ENCODE data around the gene TTC1.

The TTC1 gene

GRCh38 chr5:159976921-159977320 is 32.0 kb upstream of the TTC1 start:
- no peak for DNase-seq (ENCODE audit: low read depth, low spot score)
- CTCF ChIA-PET: interaction anchor here (0.6 to 4.5 kb wide), 9 partner anchors 9 to 532 kb away, joined by 3 to 55 read pairs (median 4); no protein-coding TSS in a partner anchor
- POLR2A ChIA-PET: no interaction called here
- TF ChIP-seq CTCF (IDR thresholded peaks at IDR 0.05; ENCODE audit: insufficient read depth, low read length, missing control alignments): no peak
- no peak overlapping the region for H3K4me3 ChIP-seq (ENCODE audit: low read depth, low read length)

DNA sequence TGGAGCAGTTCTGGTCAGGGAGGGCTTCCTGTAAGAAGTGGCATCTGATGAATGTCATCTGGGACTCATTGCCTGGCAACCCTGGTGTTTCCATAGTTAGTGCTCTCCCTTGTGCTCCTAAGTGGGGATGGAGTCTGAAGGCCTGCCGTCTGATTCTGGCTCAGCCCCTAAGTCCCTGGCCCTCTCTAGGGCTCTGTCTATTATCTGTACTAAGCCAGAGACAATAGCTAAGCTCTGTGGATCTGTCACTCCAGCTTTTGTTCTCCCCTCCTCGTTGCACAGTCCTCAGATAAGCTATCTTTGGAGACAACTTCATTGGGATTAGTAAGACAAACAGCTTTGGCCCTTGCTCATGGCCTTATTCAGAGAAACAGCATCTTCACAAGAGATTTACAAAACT is 30.6 kb upstream of the TTC1 start:
- CTCF ChIA-PET: interaction anchor here (4.5 kb wide), 1 partner anchor 8 kb away, joined by 55 read pairs; no protein-coding TSS in a partner anchor
- TF ChIP-seq CTCF (IDR thresholded peaks at IDR 0.05; ENCODE audit: insufficient read depth, low read length, missing control alignments): no peak
- DNase-seq (ENCODE audit: low read depth, low spot score): no peak
- H3K4me3 ChIP-seq (ENCODE audit: low read depth, low read length): no peak overlapping the region
- POLR2A ChIA-PET: no interaction called here

DNA sequence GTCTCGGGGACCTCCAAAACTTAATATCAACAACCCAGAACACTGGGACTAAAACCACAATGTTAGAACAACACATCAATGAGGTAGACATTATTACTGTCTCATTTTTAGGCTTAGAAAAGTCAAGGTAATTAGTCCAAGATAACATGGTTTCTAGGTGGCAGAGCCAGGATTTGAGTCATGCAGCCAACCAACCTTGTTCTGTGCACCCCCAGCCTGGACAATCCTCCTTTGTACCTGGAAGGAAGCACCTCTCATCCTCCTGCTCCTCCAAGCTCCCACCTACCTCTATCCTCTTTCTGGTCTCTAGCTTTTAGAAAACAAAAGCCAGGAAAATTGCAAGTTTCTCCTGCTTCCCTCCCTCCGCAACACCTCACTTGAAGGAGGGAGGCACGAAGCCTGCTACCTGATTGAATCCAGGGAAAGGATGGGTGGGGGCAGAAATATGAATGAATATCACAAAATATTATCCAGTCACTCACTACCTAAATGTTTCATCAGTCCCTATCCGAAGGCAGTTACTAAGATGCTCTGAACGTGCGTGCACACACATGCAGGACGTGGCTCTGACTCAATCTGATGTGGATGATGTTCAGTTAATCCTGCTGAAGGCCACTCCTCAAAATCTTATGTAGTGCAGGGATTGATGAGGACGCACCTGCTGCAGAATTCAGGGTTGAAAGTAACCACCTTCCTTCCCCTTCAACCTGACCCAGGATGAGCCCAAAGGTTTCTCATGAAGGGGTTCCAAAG is 26.3 kb upstream of the TTC1 start:
- ChIA-PET POLR2A (no interaction called here), CTCF (interaction anchor here (15.1 kb wide), 1 partner anchor 540 kb away, joined by 231 read pairs; no protein-coding TSS in a partner anchor)
- H3K4me3 ChIP-seq (ENCODE audit: low read depth, low read length): no peak overlapping the region
- no peak for TF ChIP-seq CTCF (IDR thresholded peaks at IDR 0.05; ENCODE audit: insufficient read depth, low read length, missing control alignments)
- no peak for DNase-seq (ENCODE audit: low read depth, low spot score)

DNA sequence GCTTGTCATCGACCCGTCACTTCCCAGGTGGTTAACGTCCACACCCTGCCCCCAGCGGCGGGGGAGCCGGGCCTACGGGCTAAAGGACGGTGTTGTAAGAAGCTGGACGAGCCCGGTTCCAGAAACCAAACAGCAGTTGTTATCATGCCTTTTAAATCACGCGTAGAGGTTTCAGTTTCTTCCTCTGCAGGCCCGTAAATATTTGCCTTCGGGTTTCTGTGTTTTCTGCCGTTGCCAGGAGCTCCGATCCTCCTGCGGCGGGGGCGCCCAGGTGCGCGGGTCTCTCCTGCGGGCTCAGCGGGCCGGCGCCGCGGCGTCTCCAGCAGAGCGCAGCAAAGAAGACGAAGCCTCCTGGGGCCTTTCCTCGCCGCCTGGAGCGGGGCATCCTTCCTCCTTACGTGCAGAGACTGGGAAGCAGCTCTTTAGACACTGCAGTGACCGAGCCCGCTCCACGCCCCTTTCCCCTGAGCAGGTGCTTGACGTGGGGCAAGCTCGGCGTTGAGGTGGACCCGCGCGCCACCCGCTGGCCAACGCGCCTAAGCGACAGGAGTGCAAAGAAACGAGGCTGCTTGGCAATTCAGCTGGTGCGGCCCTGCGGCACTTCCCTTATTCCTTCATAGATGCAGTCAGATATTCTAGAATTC is 21.8 kb upstream of the TTC1 start:
- peak; percentile 90 for TF ChIP-seq CTCF (IDR thresholded peaks at IDR 0.05; ENCODE audit: insufficient read depth, low read length, missing control alignments)
- ChIA-PET POLR2A (interaction anchor here (0.6 kb wide), 1 partner anchor 59 kb away, joined by 3 read pairs; no protein-coding TSS in a partner anchor), CTCF (interaction anchor here (0.6 to 15.1 kb wide), 58 partner anchors 10 to 830 kb away, joined by 3 to 231 read pairs (median 5); partner anchors contain the start of gene ADRA1B)
- DNase-seq (ENCODE audit: low read depth, low spot score): no peak
- H3K4me3 ChIP-seq (ENCODE audit: low read depth, low read length): peak overlapping the region; percentile 57

- no peak for DNase-seq (ENCODE audit: low read depth, low spot score)
- no peak for TF ChIP-seq CTCF (IDR thresholded peaks at IDR 0.05; ENCODE audit: insufficient read depth, low read length, missing control alignments)
- H3K4me3 ChIP-seq (ENCODE audit: low read depth, low read length): no peak overlapping the region
- ChIA-PET POLR2A (no interaction called here), CTCF (interaction anchor here (1.3 to 15.1 kb wide), 5 partner anchors 10 to 833 kb away, joined by 4 to 231 read pairs (median 6); no protein-coding TSS in a partner anchor)
Observed at GRCh38 chr5:159990506-159990905, 18.4 kb upstream of the TTC1 start.

- no peak for TF ChIP-seq CTCF (IDR thresholded peaks at IDR 0.05; ENCODE audit: insufficient read depth, low read length, missing control alignments)
- ChIA-PET CTCF (interaction anchor here (0.7 to 15.1 kb wide), 5 partner anchors 8 to 836 kb away, joined by 3 to 231 read pairs (median 3); no protein-coding TSS in a partner anchor), POLR2A (no interaction called here)
- no peak overlapping the region for H3K4me3 ChIP-seq (ENCODE audit: low read depth, low read length)
- no peak for DNase-seq (ENCODE audit: low read depth, low spot score)
Observed at GRCh38 chr5:159992566-159992965, 16.4 kb upstream of the TTC1 start.

Measured in AG04449 (cell line).